GM10248 (cell line): Measurements from ENCODE around the gene JADE2.

Source experiments
- CTCF ChIA-PET: fragments of 300-600 bp; sonication (Branson Sonifier 250); formaldehyde crosslinking; extraction: SDS; loops from one replicate; lab custom pipeline; 2021; ENCODE audit warnings: antibody characterized with exemption; lab: Yijun Ruan, JAX
- POLR2A ChIA-PET: fragments of 350-650 bp; sonication (Branson Sonifier 250); formaldehyde crosslinking; extraction: SDS; loops from one replicate; lab custom pipeline; 2020; ENCODE audit warnings: antibody characterized with exemption; lab: Yijun Ruan, JAX
- DNase-seq: peaks from one replicate; pipeline ENCODE4 v3.0.0; 2012; ENCODE audit errors: extremely low spot score
- CTCF ChIP-seq: IDR thresholded peaks from 2 replicates; pipeline ENCODE4 v1.5.1; 2012; ENCODE audit warnings: mild to moderate bottlenecking, low read depth; ENCODE audit errors: extremely low read depth, missing control alignments, control extremely low read depth

JADE2 gene

GRCh38 chr5:134565791-134566740, 40.6 kb downstream of the JADE2 start:
- ChIA-PET CTCF (interaction anchor here (1.1 to 5.5 kb wide), 4 partner anchors 12 to 277 kb away, joined by 4 to 27 read pairs (median 5); no protein-coding TSS in a partner anchor), POLR2A (no interaction called here)

GRCh38 chr5:134566741-134567221, 41.3 kb downstream of the JADE2 start:
- ChIA-PET POLR2A (no interaction called here), CTCF (interaction anchor here (1.6 to 5.5 kb wide), 2 partner anchors 11 to 20 kb away, joined by 4 to 27 read pairs; no protein-coding TSS in a partner anchor)
- TF ChIP-seq CTCF, result no peak
- no peak for DNase-seq

More at GRCh38 chr5:134565791-134566740, 40.6 kb downstream of the JADE2 start:
- no peak for TF ChIP-seq CTCF
- DNase-seq, result no peak

- TF ChIP-seq CTCF, result no peak
- POLR2A ChIA-PET, result no interaction called here
- CTCF ChIA-PET, result interaction anchor here (1.2 to 5.5 kb wide), 3 partner anchors 10 to 19 kb away, joined by 4 to 27 read pairs (median 5); no protein-coding TSS in a partner anchor
- DNase-seq, result no peak
Observed at GRCh38 chr5:134567641-134568336, 42.3 kb downstream of the JADE2 start.

- ChIA-PET POLR2A (no interaction called here), CTCF (interaction anchor here (1.2 to 5.5 kb wide), 2 partner anchors 10 to 19 kb away, joined by 5 to 27 read pairs; no protein-coding TSS in a partner anchor)
- TF ChIP-seq CTCF, result no peak
- DNase-seq, result no peak
Observed at GRCh38 chr5:134568337-134568700, 42.8 kb downstream of the JADE2 start.

GRCh38 chr5:134568761-134569695, 43.6 kb downstream of the JADE2 start:
- ChIA-PET CTCF (interaction anchor here (1.2 to 10.2 kb wide), 3 partner anchors 9 to 20 kb away, joined by 5 to 116 read pairs (median 27); no protein-coding TSS in a partner anchor), POLR2A (no interaction called here)
- DNase-seq, result no peak
- TF ChIP-seq CTCF, result no peak
